HAP-1 (cell line): ENCODE results near the gene LUC7L2.
"Not testable (repeated sequence)": the region's sequence is repeated elsewhere in the genome, so short reads cannot be mapped to it uniquely, and the experiment has no call there.

ENCODE experiments used
- DNase-seq, 2 experiments: peaks; one replicate each; pipeline ENCODE4 v3.0.0-alpha.2; 2016 to 2020; ENCODE audit warnings: low spot score in 2 of 2
- H3K27me3 ChIP-seq: fragments of 250-450 bp; sonication (Bioruptor Pico); 2 replicates; pipeline ENCODE4 v1.5.1; 2020; ENCODE audit warnings: low read depth, mild to moderate bottlenecking, moderate library complexity
- H3K36me3 ChIP-seq: fragments of 250-450 bp; sonication (Bioruptor Pico); replicated peaks from 2 replicates; pipeline ENCODE4 v1.5.1; 2020; ENCODE audit warnings: mild to moderate bottlenecking
- H3K4me1 ChIP-seq: fragments of 250-450 bp; sonication (Bioruptor Pico); 2 replicates; pipeline ENCODE4 v1.5.1; 2020; ENCODE audit warnings: mild to moderate bottlenecking
- H3K4me3 ChIP-seq: fragments of 250-450 bp; sonication (Bioruptor Pico); 2 replicates; pipeline ENCODE4 v1.5.1; 2020; ENCODE audit warnings: mild to moderate bottlenecking, moderate library complexity
- H3K9me3 ChIP-seq: fragments of 250-450 bp; sonication (Bioruptor Pico); 2 replicates; pipeline ENCODE4 v1.5.1; 2020; ENCODE audit warnings: mild to moderate bottlenecking, moderate library complexity
- in situ Hi-C: fragments of 300-500 bp; cut with MboI; formaldehyde crosslinking; loops from 3 replicates; pipeline ENCODE4 v1.14.3; 2020; ENCODE audit warnings: low sequenced_read_pairs, inconsistent platforms, mixed read lengths

The LUC7L2 gene

GRCh38 chr7:139452958-139453672, 93.4 kb downstream of the LUC7L2 start:
- Histone ChIP-seq H3K36me3 (no peaks in the 10 kb centered on the region; the same call in none of the 2 replicates), H3K27me3 (no peaks in the 10 kb centered on the region), H3K9me3 (no peaks in the 10 kb centered on the region), H3K4me3 (no peak overlapping the region), H3K4me1 (peaks cover 10% of the 10 kb centered on the region)
- no peak for DNase-seq
- in situ Hi-C loops: no loop called here

- Histone ChIP-seq H3K27me3 (no peaks in the 10 kb centered on the region), H3K4me3 (no peak overlapping the region), H3K9me3 (no peaks in the 10 kb centered on the region), H3K4me1 (peaks cover 15% of the 10 kb centered on the region), H3K36me3 (no peaks in the 10 kb centered on the region; the same call in none of the 2 replicates)
- DNase-seq: no peak
- in situ Hi-C loops: no loop called here
Observed at GRCh38 chr7:139453673-139454321, 94.1 kb downstream of the LUC7L2 start.

GRCh38 chr7:139455789-139456188, 96.1 kb downstream of the LUC7L2 start:
- no peaks in the 10 kb centered on the region for H3K27me3 ChIP-seq
- H3K36me3 ChIP-seq: no peaks in the 10 kb centered on the region; the same call in none of the 2 replicates
- no peak overlapping the region for H3K4me3 ChIP-seq
- in situ Hi-C loops: no loop called here
- H3K4me1 ChIP-seq: peaks cover 15% of the 10 kb centered on the region
- DNase-seq: no peak
- H3K9me3 ChIP-seq: no peaks in the 10 kb centered on the region

GRCh38 chr7:139456511-139456910, 96.8 kb downstream of the LUC7L2 start:
- Histone ChIP-seq H3K27me3 (no peaks in the 10 kb centered on the region), H3K9me3 (no peaks in the 10 kb centered on the region), H3K4me1 (peaks cover 15% of the 10 kb centered on the region), H3K4me3 (no peak overlapping the region), H3K36me3 (no peaks in the 10 kb centered on the region; the same call in none of the 2 replicates)
- no peak for DNase-seq
- in situ Hi-C loops: no loop called here

GRCh38 chr7:139457153-139457946, 97.7 kb downstream of the LUC7L2 start:
- in situ Hi-C loops: no loop called here
- peak; percentile 66 to 67 for DNase-seq
- no peaks in the 10 kb centered on the region for H3K27me3 ChIP-seq
- H3K4me1 ChIP-seq: peaks cover 15% of the 10 kb centered on the region
- H3K4me3 ChIP-seq: no peak overlapping the region
- H3K9me3 ChIP-seq: no peaks in the 10 kb centered on the region
- H3K36me3 ChIP-seq: no peaks in the 10 kb centered on the region; the same call in none of the 2 replicates

GRCh38 chr7:139463421-139463820, 103.7 kb downstream of the LUC7L2 start:
- H3K9me3 ChIP-seq, H3K36me3 ChIP-seq, in situ Hi-C loops, H3K27me3 ChIP-seq, DNase-seq, H3K4me3 ChIP-seq: not testable (repeated sequence)
- H3K4me1 ChIP-seq: peaks cover 45% of the 10 kb centered on the region

- in situ Hi-C loops, H3K4me3 ChIP-seq, H3K36me3 ChIP-seq, DNase-seq, H3K27me3 ChIP-seq, H3K9me3 ChIP-seq: not testable (repeated sequence)
- H3K4me1 ChIP-seq: peaks cover 48% of the 10 kb centered on the region
Observed at GRCh38 chr7:139464511-139464910, 104.8 kb downstream of the LUC7L2 start.

- not testable (repeated sequence) for H3K36me3 ChIP-seq
Observed at GRCh38 chr7:139465072-139465471, 105.4 kb downstream of the LUC7L2 start.

GRCh38 chr7:139467729-139468128, 108.0 kb downstream of the LUC7L2 start:
- peak; percentile 42 to 61 for DNase-seq
- in situ Hi-C loops, H3K9me3 ChIP-seq, H3K27me3 ChIP-seq, H3K36me3 ChIP-seq, H3K4me3 ChIP-seq: not testable (repeated sequence)
- peaks cover 61% of the 10 kb centered on the region for H3K4me1 ChIP-seq

More at GRCh38 chr7:139465072-139465471, 105.4 kb downstream of the LUC7L2 start:
- H3K9me3 ChIP-seq, H3K4me3 ChIP-seq, in situ Hi-C loops, H3K27me3 ChIP-seq, DNase-seq: not testable (repeated sequence)
- peaks cover 48% of the 10 kb centered on the region for H3K4me1 ChIP-seq

GRCh38 chr7:139468281-139468680, 108.6 kb downstream of the LUC7L2 start:
- H3K27me3 ChIP-seq, H3K9me3 ChIP-seq, H3K36me3 ChIP-seq, H3K4me3 ChIP-seq, DNase-seq, in situ Hi-C loops: not testable (repeated sequence)
- peaks cover 67% of the 10 kb centered on the region for H3K4me1 ChIP-seq

GRCh38 chr7:139471740-139472353, 112.2 kb downstream of the LUC7L2 start:
- peaks cover 23% of the 10 kb centered on the region for H3K36me3 ChIP-seq
- no peaks in the 10 kb centered on the region for H3K9me3 ChIP-seq
- H3K4me3 ChIP-seq: no peak overlapping the region
- peak; percentile 67 to 72 for DNase-seq
- no peaks in the 10 kb centered on the region for H3K27me3 ChIP-seq
- in situ Hi-C loops: no loop called here
- peaks cover 42% of the 10 kb centered on the region for H3K4me1 ChIP-seq
